Measurements from ENCODE around the gene ASF1A.

Gene ASF1A

GRCh38 chr6:118875672-118876071 lies 18.3 kb upstream of the ASF1A start:
- H3K27me3 Mint-ChIP-seq (ENCODE audit: low read depth, poor library complexity), result peaks cover 3% of the 10 kb centered on the region
- H3K27ac Mint-ChIP-seq, result no peak overlapping the region
- H3K4me3 Mint-ChIP-seq, result no peak overlapping the region
- H3K9me3 Mint-ChIP-seq, result peaks cover 10% of the 10 kb centered on the region
- peaks cover 23% of the 10 kb centered on the region for H3K36me3 Mint-ChIP-seq (ENCODE audit: low read depth)
- no peaks in the 10 kb centered on the region for H3K4me1 Mint-ChIP-seq
- no peak for DNase-seq
- TF ChIP-seq CTCF (IDR thresholded peaks at IDR 0.05), result no peak

GRCh38 chr6:118876198-118876597 lies 17.8 kb upstream of the ASF1A start:
- TF ChIP-seq CTCF (IDR thresholded peaks at IDR 0.05), result no peak
- Mint-ChIP-seq H3K27ac (no peak overlapping the region), H3K4me1 (no peaks in the 10 kb centered on the region), H3K4me3 (no peak overlapping the region), H3K9me3 (peaks cover 6% of the 10 kb centered on the region), H3K27me3 (ENCODE audit: low read depth, poor library complexity) (peaks cover 3% of the 10 kb centered on the region), H3K36me3 (ENCODE audit: low read depth) (peaks cover 18% of the 10 kb centered on the region)
- DNase-seq, result no peak

DNA sequence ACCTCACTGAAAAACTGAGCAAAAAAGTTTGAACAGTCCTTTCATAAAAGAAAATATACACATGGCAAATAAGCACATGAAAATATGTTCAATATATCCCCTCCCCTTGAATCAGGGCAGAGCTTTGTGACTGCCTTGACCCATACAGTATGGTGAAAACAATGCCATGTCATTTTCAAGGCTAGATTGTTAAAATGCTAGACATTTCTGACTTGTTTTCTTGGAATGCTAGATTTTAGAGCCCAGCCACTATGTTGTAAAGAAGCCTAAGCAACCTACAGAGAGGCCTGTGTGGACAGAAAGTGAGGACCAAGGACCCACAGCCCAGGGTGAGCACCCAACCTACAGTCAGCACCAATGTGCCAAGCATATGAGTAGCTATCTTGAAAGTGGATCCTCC lies 17.1 kb upstream of the ASF1A start:
- Mint-ChIP-seq H3K4me1 (no peaks in the 10 kb centered on the region), H3K36me3 (ENCODE audit: low read depth) (peaks cover 12% of the 10 kb centered on the region), H3K9me3 (no peaks in the 10 kb centered on the region), H3K4me3 (no peak overlapping the region), H3K27ac (no peak overlapping the region), H3K27me3 (ENCODE audit: low read depth, poor library complexity) (peaks cover under 1% of the 10 kb centered on the region)
- no peak for TF ChIP-seq CTCF (IDR thresholded peaks at IDR 0.05)
- no peak for DNase-seq

DNA sequence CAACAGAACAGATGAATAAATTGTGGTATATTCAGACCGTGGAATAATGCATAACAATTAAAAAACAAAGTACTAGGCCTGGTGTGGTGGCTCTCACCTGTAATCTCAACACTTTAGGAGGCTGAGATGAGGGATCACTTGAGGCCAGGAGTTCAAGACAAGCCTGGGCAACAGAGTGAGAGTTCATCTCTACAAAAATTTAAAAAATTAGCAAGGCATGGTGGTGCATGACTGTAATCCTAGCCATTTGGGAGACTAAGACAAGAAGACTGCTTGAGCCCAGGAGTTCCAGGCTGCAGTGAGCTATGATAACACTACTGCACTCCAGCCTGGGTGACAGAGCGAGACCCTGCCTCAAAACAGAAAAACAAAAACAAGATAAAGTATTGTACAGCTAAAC lies 16.1 kb upstream of the ASF1A start:
- Mint-ChIP-seq H3K27me3 (ENCODE audit: low read depth, poor library complexity) (no peaks in the 10 kb centered on the region), H3K27ac (no peak overlapping the region), H3K9me3 (no peaks in the 10 kb centered on the region), H3K4me3 (no peak overlapping the region), H3K36me3 (ENCODE audit: low read depth) (peaks cover 10% of the 10 kb centered on the region), H3K4me1 (no peaks in the 10 kb centered on the region)
- no peak for TF ChIP-seq CTCF (IDR thresholded peaks at IDR 0.05)
- DNase-seq, result no peak

DNA sequence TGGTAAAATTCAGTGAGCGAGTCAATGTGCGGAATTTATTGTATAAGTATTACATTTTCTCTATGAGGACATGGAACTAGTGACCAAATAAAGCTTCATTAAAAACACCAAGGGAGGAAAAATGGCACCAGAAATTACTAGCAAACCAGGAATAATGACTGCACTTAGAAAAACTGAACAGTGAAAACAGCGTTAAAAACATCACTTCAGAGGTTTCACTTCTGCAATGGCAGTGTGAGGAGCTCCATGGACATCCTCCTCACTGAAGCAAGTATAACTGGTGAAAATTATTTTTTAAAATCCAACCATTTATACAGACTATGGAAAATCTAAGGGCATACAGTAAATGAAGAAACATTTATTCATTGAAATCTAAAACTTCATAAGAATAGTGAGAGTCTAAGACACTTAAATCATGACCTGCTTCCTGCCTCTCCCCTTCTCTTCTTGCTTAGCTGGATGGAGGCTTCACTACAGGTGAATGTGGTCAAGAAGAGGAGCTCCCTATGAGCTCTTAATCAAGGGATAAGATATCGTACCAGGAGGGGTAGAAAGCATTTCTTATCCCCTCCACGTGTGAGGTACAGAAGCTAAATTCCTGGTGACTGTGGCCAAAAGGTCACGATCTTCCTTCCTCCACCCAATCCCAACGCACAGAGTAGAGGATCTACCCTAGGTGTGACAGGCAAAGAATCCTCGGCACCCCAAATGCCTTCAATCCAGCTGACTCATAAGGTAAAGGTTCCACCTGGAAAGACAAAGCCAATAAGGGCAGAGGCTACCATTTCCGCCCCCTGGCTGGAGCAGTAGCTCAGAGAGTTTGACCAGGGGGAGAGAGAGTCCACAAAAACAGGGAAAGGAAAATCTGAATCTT lies 12.3 kb upstream of the ASF1A start:
- no peak for TF ChIP-seq CTCF (IDR thresholded peaks at IDR 0.05)
- Mint-ChIP-seq H3K27me3 (ENCODE audit: low read depth, poor library complexity) (no peaks in the 10 kb centered on the region), H3K4me3 (no peak overlapping the region), H3K4me1 (no peaks in the 10 kb centered on the region), H3K36me3 (ENCODE audit: low read depth) (peaks cover 16% of the 10 kb centered on the region), H3K9me3 (peaks cover 4% of the 10 kb centered on the region), H3K27ac (no peak overlapping the region)
- DNase-seq, result no peak

All from nephron progenitor cell (in vitro differentiated cells).